Ishikawa (cell line): ENCODE data around the gene ZSCAN32.

ENCODE experiments used
- CEBPB ChIP-seq: IDR thresholded peaks from 2 replicates; pipeline ENCODE4 v1.6.1; 2012
- CREB1 ChIP-seq: IDR thresholded peaks from 2 replicates; pipeline ENCODE4 v1.6.1; 2012; ENCODE audit warnings: low read depth
- EGR1 ChIP-seq: IDR thresholded peaks from 2 replicates; pipeline ENCODE4 v1.6.1; 2012
- EP300 ChIP-seq: IDR thresholded peaks from 2 replicates; pipeline ENCODE4 v1.6.1; 2012; ENCODE audit warnings: borderline replicate concordance
- FOXM1 ChIP-seq: IDR thresholded peaks from 2 replicates; pipeline ENCODE4 v1.6.1; 2012; ENCODE audit warnings: low read depth, borderline replicate concordance
- MAX ChIP-seq: IDR thresholded peaks from 2 replicates; pipeline ENCODE4 v1.6.1; 2012
- NFIC ChIP-seq: IDR thresholded peaks from 2 replicates; pipeline ENCODE4 v1.6.1; 2012
- RAD21 ChIP-seq: IDR thresholded peaks from 2 replicates; pipeline ENCODE4 v1.6.1; 2012; ENCODE audit warnings: low read depth
- REST ChIP-seq: IDR thresholded peaks from 2 replicates; pipeline ENCODE4 v1.6.1; 2012; ENCODE audit warnings: low read depth, mild to moderate bottlenecking
- TAF1 ChIP-seq: IDR thresholded peaks from 2 replicates; pipeline ENCODE4 v1.6.1; 2012; ENCODE audit warnings: low read depth, mild to moderate bottlenecking
- TCF12 ChIP-seq: IDR thresholded peaks from 2 replicates; pipeline ENCODE4 v1.6.1; 2012; ENCODE audit warnings: low read depth
- TEAD4 ChIP-seq: IDR thresholded peaks from 2 replicates; pipeline ENCODE4 v1.6.1; 2012
- YY1 ChIP-seq: IDR thresholded peaks from 2 replicates; pipeline ENCODE4 v1.6.1; 2012; ENCODE audit warnings: low read depth
- ZBTB7A ChIP-seq: IDR thresholded peaks from 2 replicates; pipeline ENCODE4 v1.6.1; 2012; ENCODE audit warnings: low read depth
- TF ChIP-seq, protein P1 (sequence below): IDR thresholded peaks from 2 replicates; pipeline ENCODE4 v1.6.1; 2012

Gene ZSCAN32

DNA sequence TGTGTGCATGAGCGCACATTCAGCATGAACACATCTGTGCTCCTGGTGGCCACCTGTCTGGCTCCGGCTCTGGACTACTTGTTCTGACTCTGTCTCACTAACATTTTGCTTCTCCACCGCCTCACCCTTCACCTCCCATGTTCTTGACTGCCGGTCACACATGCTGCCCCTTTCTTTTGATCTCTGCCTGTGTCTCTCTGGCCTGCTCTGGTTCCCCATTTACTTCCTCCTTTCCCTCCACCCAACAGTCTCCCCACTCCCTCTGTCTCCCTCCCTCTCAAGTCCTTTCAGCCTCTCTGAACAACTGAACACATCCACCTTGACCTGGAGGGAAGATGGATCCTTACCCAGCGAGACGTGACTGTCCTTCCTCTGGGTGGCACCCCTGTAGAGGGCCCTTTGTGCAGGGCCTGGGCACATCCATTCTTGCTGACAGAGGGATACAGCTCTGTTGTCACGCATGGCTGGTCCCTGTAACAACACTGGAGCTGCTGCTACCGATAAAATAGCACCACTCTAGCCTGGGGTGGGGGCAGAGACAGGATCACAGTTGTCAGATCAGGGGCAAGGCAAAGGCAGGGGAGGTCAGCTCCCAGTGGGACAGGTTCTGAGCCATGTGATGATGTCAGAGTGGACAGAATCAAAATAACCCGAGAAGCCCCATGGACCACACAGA is 11.0 kb downstream of the ZSCAN32 start:
- TF ChIP-seq CREB1, result no peak
- TF ChIP-seq TEAD4, result no peak
- TF ChIP-seq FOXM1, result no peak
- no peak for TF ChIP-seq ZBTB7A
- no peak for TF ChIP-seq TCF12
- no peak for TF ChIP-seq NFIC
- TF ChIP-seq, protein P1, sequence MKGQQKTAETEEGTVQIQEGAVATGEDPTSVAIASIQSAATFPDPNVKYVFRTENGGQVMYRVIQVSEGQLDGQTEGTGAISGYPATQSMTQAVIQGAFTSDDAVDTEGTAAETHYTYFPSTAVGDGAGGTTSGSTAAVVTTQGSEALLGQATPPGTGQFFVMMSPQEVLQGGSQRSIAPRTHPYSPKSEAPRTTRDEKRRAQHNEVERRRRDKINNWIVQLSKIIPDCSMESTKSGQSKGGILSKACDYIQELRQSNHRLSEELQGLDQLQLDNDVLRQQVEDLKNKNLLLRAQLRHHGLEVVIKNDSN, result no peak

DNA sequence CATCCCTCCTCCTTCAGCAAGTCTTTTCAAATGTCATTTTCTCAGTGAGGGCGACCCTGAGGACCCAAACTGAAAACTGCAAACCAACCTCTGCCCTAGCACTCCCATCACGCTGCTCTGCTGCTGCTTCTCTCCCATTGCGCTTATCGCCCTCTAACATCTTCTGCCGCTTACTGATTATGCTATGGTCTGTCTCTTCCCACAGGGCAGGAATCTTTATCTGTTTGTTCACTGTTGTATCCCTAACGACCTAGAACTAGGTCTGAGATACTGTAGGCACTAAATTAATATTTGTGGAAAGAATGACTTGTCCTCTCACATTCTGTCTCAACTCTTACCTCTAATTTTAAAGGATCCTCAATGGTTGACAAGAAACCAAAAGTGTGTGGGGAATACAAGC is 12.5 kb downstream of the ZSCAN32 start:
- TF ChIP-seq CEBPB, result no peak
- no peak for TF ChIP-seq NFIC
- TF ChIP-seq EGR1, result no peak
- TF ChIP-seq ZBTB7A, result no peak

DNA sequence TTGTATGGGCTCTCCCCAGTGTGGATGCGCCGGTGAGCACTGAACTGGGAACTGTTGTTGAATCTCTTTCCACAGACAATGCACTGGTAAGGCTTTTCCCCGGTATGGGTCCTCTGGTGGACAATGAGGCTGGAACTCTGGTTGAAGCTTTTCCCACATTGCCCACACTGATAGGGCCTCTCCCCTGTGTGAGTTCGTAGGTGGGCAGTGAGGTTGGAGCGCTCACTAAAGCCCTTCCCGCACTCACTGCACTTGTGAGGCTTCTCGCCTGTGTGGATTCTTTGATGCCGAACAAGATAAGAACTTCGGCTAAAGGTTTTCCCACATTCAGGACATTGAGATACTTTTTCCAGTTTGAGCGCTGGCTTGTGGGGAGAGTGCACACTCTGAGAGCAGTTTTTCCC is 17.8 kb downstream of the ZSCAN32 start:
- no peak for TF ChIP-seq MAX
- no peak for TF ChIP-seq TEAD4
- TF ChIP-seq EP300, result no peak
- TF ChIP-seq REST, result no peak
- TF ChIP-seq CREB1, result no peak
- TF ChIP-seq TCF12, result no peak
- no peak for TF ChIP-seq EGR1
- no peak for TF ChIP-seq RAD21

GRCh38 chr16:3377917-3378316 is 22.9 kb downstream of the ZSCAN32 start:
- TF ChIP-seq CEBPB (no peak), FOXM1 (no peak), YY1 (no peak), RAD21 (no peak), MAX (no peak), NFIC (no peak), ZBTB7A (no peak), EGR1 (no peak), TCF12 (no peak), REST (no peak), TAF1 (no peak), CREB1 (no peak), TEAD4 (no peak), EP300 (no peak)
- TF ChIP-seq, protein P1, result no peak

DNA sequence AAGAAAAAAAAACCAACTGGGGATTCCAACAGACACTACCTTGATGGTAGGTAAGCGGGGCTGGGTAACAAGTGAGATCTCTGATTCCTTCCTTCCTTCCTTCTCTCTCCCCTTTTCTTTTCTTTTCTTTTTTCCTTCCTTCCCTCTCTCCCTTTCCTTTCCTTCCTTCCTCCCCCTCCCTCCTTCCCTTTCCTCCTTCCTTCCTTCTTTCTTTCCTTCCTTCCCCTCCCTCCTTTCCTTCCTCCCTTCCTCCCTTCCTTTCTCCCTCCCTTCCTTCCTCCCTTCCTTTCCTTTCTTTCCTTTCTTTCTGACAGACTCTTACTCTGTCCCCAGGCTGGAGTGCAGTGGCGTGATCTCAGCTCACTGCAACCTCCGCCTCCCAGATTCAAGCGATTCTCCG is 25.1 kb downstream of the ZSCAN32 start:
- no peak for TF ChIP-seq CEBPB
- no peak for TF ChIP-seq RAD21
- no peak for TF ChIP-seq ZBTB7A
- TF ChIP-seq FOXM1, result no peak
- TF ChIP-seq TCF12, result no peak

DNA sequence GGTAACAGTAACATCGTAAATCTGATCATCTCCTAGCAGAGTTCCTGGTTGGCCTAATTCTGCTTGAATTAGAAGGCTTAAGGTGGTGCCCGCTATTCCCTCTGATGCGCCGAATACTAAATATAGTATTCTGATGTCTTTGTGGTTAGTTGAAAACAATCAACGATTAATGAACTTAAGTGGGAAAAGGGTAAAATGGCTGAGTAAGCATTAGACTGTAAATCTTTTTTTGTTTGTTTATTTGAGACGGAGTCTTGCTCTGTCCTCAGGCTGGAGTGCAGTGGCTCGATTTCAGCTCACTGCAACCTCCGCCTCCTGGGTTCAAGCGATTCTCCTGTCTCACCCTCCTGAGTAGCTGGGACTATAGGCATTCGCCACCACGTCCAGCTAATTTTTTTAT is 31.7 kb downstream of the ZSCAN32 start:
- TF ChIP-seq TAF1 (no peak), ZBTB7A (no peak), FOXM1 (no peak), TEAD4 (no peak), CEBPB (no peak), EGR1 (no peak)
